Brain microvascular endothelial cell (primary cell): ENCODE results near the gene KCNIP4.

Experiments
- DNase-seq: peaks from one replicate; pipeline ENCODE4 v3.0.0-alpha.2; 2020
- H3K27ac ChIP-seq: fragments of 250-450 bp; sonication (Bioruptor Pico); 2 replicates; pipeline ENCODE4 v1.5.1; 2020; ENCODE audit warnings: mild to moderate bottlenecking, moderate library complexity
- H3K27me3 ChIP-seq: fragments of 250-450 bp; sonication (Bioruptor Pico); replicated peaks from 2 replicates; pipeline ENCODE4 v1.5.1; 2020; ENCODE audit warnings: mild to moderate bottlenecking
- H3K36me3 ChIP-seq: fragments of 250-450 bp; sonication (Bioruptor Pico); replicated peaks from 2 replicates; pipeline ENCODE4 v1.5.1; 2020; ENCODE audit warnings: mild to moderate bottlenecking
- H3K4me3 ChIP-seq: 2 replicates; pipeline ENCODE4 v1.5.1; 2011; ENCODE audit warnings: low read depth, mild to moderate bottlenecking, control low read depth, low read length, moderate library complexity
- in situ Hi-C: cut with HindIII; loops from 2 replicates; pipeline ENCODE4 v1.10.0; 2017; ENCODE audit warnings: low sequenced_read_pairs, low pct_ligation_motif_present
- TF ChIP-seq, protein P1 (sequence below): IDR thresholded peaks from 2 replicates; pipeline ENCODE4 v1.5.1; 2011; ENCODE audit warnings: low read depth, mild to moderate bottlenecking, moderate library complexity, low read length, control low read depth, inconsistent platforms; ENCODE audit errors: missing control alignments

Gene KCNIP4

DNA sequence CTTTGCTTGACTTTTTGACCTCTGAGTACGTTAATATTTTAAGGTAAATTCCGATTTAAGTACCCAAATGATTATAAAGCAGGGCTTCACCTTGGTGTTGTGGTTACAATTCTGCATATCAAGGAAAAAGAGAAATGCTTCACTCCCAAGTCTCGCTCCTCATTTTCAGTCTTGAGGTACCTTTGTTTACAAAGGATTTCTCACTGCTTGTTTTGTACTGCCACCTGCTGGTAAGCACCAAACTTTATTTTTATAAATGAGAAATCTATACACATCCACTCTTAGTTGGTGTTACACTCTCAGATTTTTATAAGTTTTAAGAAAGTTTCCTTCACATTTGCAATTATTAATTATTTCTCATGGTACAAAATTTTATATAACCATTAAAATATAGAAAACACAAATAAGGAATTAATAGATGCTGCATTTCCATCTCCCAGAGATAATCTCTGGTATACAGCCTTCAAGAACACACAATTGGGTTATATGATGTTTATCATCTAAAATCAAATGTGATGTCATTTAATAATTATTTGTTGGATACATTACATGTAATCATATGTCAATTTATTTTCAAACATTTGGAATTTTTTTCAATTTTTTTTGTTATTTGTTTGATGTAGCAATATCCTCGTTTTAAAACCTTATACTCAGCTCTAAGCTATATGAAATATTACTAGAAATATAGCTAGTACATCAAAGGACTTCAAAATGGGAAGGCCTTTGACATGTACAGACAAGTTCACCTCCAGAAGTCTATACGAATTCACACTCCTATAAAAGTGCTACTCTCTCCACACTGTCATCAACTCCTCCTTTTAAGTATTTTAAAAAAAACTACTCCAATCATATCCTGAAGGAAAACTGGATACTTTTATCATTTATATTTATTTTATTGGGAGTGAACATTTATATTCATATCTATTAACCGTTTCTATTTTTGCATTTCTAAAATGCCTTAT lies 179.9 kb downstream of the KCNIP4 start:
- TF ChIP-seq, protein P1, sequence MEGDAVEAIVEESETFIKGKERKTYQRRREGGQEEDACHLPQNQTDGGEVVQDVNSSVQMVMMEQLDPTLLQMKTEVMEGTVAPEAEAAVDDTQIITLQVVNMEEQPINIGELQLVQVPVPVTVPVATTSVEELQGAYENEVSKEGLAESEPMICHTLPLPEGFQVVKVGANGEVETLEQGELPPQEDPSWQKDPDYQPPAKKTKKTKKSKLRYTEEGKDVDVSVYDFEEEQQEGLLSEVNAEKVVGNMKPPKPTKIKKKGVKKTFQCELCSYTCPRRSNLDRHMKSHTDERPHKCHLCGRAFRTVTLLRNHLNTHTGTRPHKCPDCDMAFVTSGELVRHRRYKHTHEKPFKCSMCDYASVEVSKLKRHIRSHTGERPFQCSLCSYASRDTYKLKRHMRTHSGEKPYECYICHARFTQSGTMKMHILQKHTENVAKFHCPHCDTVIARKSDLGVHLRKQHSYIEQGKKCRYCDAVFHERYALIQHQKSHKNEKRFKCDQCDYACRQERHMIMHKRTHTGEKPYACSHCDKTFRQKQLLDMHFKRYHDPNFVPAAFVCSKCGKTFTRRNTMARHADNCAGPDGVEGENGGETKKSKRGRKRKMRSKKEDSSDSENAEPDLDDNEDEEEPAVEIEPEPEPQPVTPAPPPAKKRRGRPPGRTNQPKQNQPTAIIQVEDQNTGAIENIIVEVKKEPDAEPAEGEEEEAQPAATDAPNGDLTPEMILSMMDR = peak; percentile 60
- in situ Hi-C loops = loop anchor here (25.0 kb wide), 1 partner anchor 256 kb away; no protein-coding TSS in a partner anchor
- Histone ChIP-seq H3K4me3 (no peak overlapping the region), H3K27ac (peak overlapping the region; percentile 69), H3K36me3 (no peaks in the 10 kb centered on the region), H3K27me3 (no peaks in the 10 kb centered on the region)
- peak; percentile 48 for DNase-seq

DNA sequence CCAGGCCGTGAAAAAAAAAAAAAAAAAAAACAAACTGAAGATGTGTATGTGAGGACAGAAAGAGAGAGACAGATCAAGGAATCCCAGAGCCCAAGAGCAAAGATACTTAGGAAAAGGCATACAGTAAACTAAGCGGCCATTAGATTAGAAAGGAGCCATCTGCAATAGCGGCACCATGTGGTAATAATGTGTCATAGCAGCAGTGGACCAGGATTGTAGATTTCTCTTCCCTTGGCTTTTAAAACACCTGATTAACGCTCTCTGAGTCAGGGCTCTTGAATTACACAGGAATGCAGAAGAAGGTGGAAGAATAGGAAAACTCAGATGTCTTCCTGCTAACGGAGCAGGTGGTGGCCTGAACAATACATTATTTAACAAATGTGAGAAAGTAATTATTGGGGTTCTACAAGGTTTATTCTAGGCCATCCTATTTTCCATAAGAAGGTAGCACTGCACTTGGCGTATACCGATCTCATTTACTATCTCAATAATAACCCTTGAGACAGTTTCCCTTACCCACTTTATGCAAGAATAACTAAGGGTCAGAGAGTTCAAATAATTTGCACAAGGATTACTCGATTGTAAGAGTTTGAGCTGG lies 182.7 kb downstream of the KCNIP4 start:
- DNase-seq = peak; percentile 65
- Histone ChIP-seq H3K4me3 (no peak overlapping the region), H3K36me3 (no peaks in the 10 kb centered on the region), H3K27me3 (no peaks in the 10 kb centered on the region), H3K27ac (no peak overlapping the region)
- TF ChIP-seq, protein P1 = peak; percentile 86
- in situ Hi-C loops = loop anchor here (25.0 kb wide), 1 partner anchor 254 kb away; no protein-coding TSS in a partner anchor

DNA sequence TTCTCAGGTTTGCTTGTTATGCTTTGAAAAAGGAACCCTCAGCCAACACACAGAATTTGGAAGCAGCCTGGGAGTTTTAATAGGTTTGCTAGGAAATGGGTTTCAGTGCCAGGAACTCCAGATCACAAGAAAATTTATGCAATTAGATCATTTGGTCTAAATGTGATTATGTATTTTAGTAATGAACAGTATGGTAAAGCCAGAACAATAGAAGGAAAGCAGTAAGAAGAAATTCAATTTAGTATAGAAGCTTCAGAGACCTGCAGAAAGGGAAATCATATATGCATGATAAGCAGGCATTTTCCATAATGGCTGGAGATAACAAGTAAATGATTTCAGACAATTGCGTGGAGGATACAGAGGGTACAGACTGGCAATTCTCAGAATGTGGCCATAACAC lies 184.7 kb downstream of the KCNIP4 start:
- in situ Hi-C loops = loop anchor here (25.0 kb wide), 1 partner anchor 252 kb away; no protein-coding TSS in a partner anchor
- H3K27ac ChIP-seq = no peak overlapping the region
- no peaks in the 10 kb centered on the region for H3K27me3 ChIP-seq
- DNase-seq = no peak
- TF ChIP-seq, protein P1 = no peak
- no peaks in the 10 kb centered on the region for H3K36me3 ChIP-seq
- H3K4me3 ChIP-seq = no peak overlapping the region

DNA sequence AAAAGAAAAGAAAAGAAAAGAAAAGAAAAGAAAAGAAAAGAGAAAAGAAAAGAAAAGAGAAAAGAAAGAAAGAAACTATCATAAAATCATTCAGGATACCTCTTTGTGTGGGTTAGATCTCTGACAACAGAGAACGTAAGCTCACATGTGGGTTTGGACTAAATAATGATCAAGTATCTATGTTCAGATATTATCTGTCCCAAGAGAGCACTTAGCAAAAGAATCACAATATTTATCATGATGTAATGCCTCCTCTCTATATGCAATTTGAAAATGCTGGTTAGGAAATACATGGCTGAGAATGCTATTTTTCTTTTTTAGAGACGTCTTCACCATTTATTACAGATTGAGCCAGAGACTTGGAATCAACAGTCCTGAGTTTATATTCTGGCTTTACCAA lies 191.3 kb downstream of the KCNIP4 start:
- H3K36me3 ChIP-seq = no peaks in the 10 kb centered on the region
- no peak overlapping the region for H3K27ac ChIP-seq
- no peak overlapping the region for H3K4me3 ChIP-seq
- in situ Hi-C loops = loop anchor here (25.0 kb wide), 1 partner anchor 245 kb away; no protein-coding TSS in a partner anchor
- H3K27me3 ChIP-seq = no peaks in the 10 kb centered on the region
- TF ChIP-seq, protein P1 = no peak
- DNase-seq = no peak

DNA sequence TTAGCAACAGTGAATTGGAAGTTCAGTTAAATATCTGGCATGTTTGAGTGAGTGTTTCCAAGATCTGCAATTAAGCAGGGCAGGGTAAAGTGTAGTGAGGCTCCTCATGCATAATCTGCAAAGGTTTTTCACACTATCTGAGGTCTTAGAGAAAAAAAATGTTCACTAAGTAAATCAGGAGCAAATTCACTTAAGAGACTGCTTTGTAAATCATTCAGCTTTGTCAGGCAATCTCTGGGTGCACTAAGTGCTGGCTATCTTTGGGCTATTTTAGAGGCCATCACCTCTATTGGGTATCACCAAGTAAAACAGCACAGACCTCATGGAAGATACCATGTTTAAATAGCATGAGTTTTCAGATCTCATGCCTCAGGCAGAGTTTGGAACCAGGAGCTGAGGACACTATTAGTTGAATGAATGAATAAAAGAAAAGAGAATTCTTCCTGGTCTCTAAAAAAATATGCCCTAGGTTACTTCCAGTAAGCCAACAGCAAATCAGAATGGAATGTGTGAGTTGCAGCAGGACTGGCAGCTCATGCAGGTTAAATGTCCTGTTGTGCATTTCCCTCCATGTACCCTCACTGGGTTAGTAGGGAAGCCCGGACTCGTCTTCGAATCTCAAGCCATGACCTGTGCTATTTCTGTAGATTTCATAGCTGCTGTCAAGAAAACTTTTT lies 195.3 kb downstream of the KCNIP4 start:
- TF ChIP-seq, protein P1 = no peak
- in situ Hi-C loops = loop anchor here (25.0 kb wide), 1 partner anchor 241 kb away; no protein-coding TSS in a partner anchor
- H3K27ac ChIP-seq = no peak overlapping the region

More for the DNA sequence above, 195.3 kb downstream of the KCNIP4 start:
- H3K27me3 ChIP-seq = no peaks in the 10 kb centered on the region
- H3K4me3 ChIP-seq = no peak overlapping the region
- H3K36me3 ChIP-seq = no peaks in the 10 kb centered on the region
- peak; percentile 25 for DNase-seq
